Measurements from ENCODE around the gene CSRP1.

CSRP1 gene

GRCh38 chr1:201536558-201536957 lies 29.6 kb upstream of the CSRP1 start:
- TF ChIP-seq CTCF (IDR thresholded peaks at IDR 0.05), result no peak

GRCh38 chr1:201535919-201536245 lies 29.0 kb upstream of the CSRP1 start:
- TF ChIP-seq CTCF (IDR thresholded peaks at IDR 0.05), result no peak

GRCh38 chr1:201535046-201535918 lies 28.4 kb upstream of the CSRP1 start:
- no peak for TF ChIP-seq CTCF (IDR thresholded peaks at IDR 0.05)

GRCh38 chr1:201533836-201534235 lies 26.9 kb upstream of the CSRP1 start:
- no peak for TF ChIP-seq CTCF (IDR thresholded peaks at IDR 0.05)

GRCh38 chr1:201531551-201532425 lies 24.9 kb upstream of the CSRP1 start:
- no peak for TF ChIP-seq CTCF (IDR thresholded peaks at IDR 0.05)

GRCh38 chr1:201530741-201531531 lies 24.0 kb upstream of the CSRP1 start:
- peak; percentile 85 for TF ChIP-seq CTCF (IDR thresholded peaks at IDR 0.05)

GRCh38 chr1:201528631-201529252 lies 21.8 kb upstream of the CSRP1 start:
- no peak for TF ChIP-seq CTCF (IDR thresholded peaks at IDR 0.05)
